ENCODE results near the gene WDR27. TPM values are rescaled to one million over a fixed set of nuclear protein-coding genes. Genes with fewer than 3 reads are reported as not detected.

Gene WDR27
- total RNA-seq = 16.8 and 21.8 TPM in 2 replicates

GRCh38 chr6:169701954-169702839 lies at the start of gene WDR27, which contains the start of gene C6orf120:
Gene WDR27, minus strand, starts transcription at chr6:169702029. Its CDS starts 13,024 bp downstream, at chr6:169689005.
Gene C6orf120, plus strand, starts transcription at chr6:169702126. Its CDS starts 334 bp downstream, at chr6:169702460.
- DNase-seq (ENCODE audit: low read depth) = peak; percentile 85
- Histone ChIP-seq H3K27me3 (ENCODE audit: control insufficient read depth, insufficient read depth, low read length) (no peaks in the 10 kb centered on the region), H3K4me3 (ENCODE audit: low read depth, low read length) (peak within 1 kb of the TSS; percentile 79), H3K36me3 (ENCODE audit: control insufficient read depth, insufficient read depth, low read length) (peaks cover 2% of the 10 kb centered on the region)
- TF ChIP-seq CTCF (IDR thresholded peaks at IDR 0.05; ENCODE audit: insufficient read depth, low read length, severe bottlenecking) = no peak
- no peak for FAIRE-seq

- DNase-seq (ENCODE audit: low read depth) (peak; percentile 42), FAIRE-seq (no peak)
- H3K4me3 ChIP-seq (ENCODE audit: low read depth, low read length) = no peak overlapping the region
- H3K36me3 ChIP-seq (ENCODE audit: control insufficient read depth, insufficient read depth, low read length) = no peaks in the 10 kb centered on the region
- TF ChIP-seq CTCF (IDR thresholded peaks at IDR 0.05; ENCODE audit: insufficient read depth, low read length, severe bottlenecking) = no peak
- H3K27me3 ChIP-seq (ENCODE audit: control insufficient read depth, insufficient read depth, low read length) = no peaks in the 10 kb centered on the region
Measured at GRCh38 chr6:169746556-169746955, 44.7 kb upstream of the WDR27 start.

- Histone ChIP-seq H3K27me3 (ENCODE audit: control insufficient read depth, insufficient read depth, low read length) (no peaks in the 10 kb centered on the region), H3K4me3 (ENCODE audit: low read depth, low read length) (no peak overlapping the region), H3K36me3 (ENCODE audit: control insufficient read depth, insufficient read depth, low read length) (no peaks in the 10 kb centered on the region)
- FAIRE-seq (no peak), DNase-seq (ENCODE audit: low read depth) (no peak)
- no peak for TF ChIP-seq CTCF (IDR thresholded peaks at IDR 0.05; ENCODE audit: insufficient read depth, low read length, severe bottlenecking)
Measured at GRCh38 chr6:169745405-169745804, 43.6 kb upstream of the WDR27 start.

- H3K27me3 ChIP-seq (ENCODE audit: control insufficient read depth, insufficient read depth, low read length) = no peaks in the 10 kb centered on the region
- H3K4me3 ChIP-seq (ENCODE audit: low read depth, low read length) = no peak overlapping the region
- FAIRE-seq (peak; percentile 52), DNase-seq (ENCODE audit: low read depth) (no peak)
- H3K36me3 ChIP-seq (ENCODE audit: control insufficient read depth, insufficient read depth, low read length) = no peaks in the 10 kb centered on the region
- no peak for TF ChIP-seq CTCF (IDR thresholded peaks at IDR 0.05; ENCODE audit: insufficient read depth, low read length, severe bottlenecking)
Measured at GRCh38 chr6:169741344-169741743, 39.5 kb upstream of the WDR27 start.

GRCh38 chr6:169738976-169739529 lies 37.2 kb upstream of the WDR27 start:
- no peak for TF ChIP-seq CTCF (IDR thresholded peaks at IDR 0.05; ENCODE audit: insufficient read depth, low read length, severe bottlenecking)
- DNase-seq (ENCODE audit: low read depth) (peak; percentile 34), FAIRE-seq (no peak)
- H3K27me3 ChIP-seq (ENCODE audit: control insufficient read depth, insufficient read depth, low read length) = no peaks in the 10 kb centered on the region
- H3K4me3 ChIP-seq (ENCODE audit: low read depth, low read length) = no peak overlapping the region
- H3K36me3 ChIP-seq (ENCODE audit: control insufficient read depth, insufficient read depth, low read length) = no peaks in the 10 kb centered on the region
